IMR-90 (cell line): Measurements from ENCODE around the gene RHOF. TPM values are rescaled to one million over a fixed set of nuclear protein-coding genes. Genes with fewer than 3 reads are reported as not detected.

Experiments used
- ATAC-seq: fragments of 200-7000 bp; cut with Tn5 transposase; 2 replicates; pipeline ENCODE4 v1.9.1; 2020; ENCODE audit warnings: low read depth, mild to moderate bottlenecking, moderate library complexity
- BruUV-seq: library from RNA; stranded (reverse); fragments of 400-500 nt; replicated peaks from 2 replicates; lab custom pipeline; 2021; lab: Mats Ljungman, UMichigan
- CTCF ChIA-PET: fragments of 300-600 bp; formaldehyde crosslinking; extraction: SDS; loops from one replicate; lab custom pipeline; 2021; ENCODE audit warnings: antibody characterized with exemption; lab: Yijun Ruan, JAX
- POLR2A ChIA-PET: fragments of 300-600 bp; sonication (Branson Sonifier 250); formaldehyde crosslinking; loops from one replicate; lab custom pipeline; 2022; ENCODE audit warnings: antibody characterized with exemption; ENCODE audit not compliant: unreplicated experiment; lab: Charles Lee
- DNase-seq: peaks from one replicate; pipeline ENCODE4 v3.0.0; 2013
- H2AFZ ChIP-seq: replicated peaks from 2 replicates; pipeline ENCODE3; 2013; ENCODE audit warnings: low read length, mild to moderate bottlenecking; ENCODE audit not compliant: poor library complexity
- H2AK5ac ChIP-seq: 2 replicates; pipeline ENCODE4 v1.6.1; 2013; ENCODE audit warnings: low read depth, low read length, inconsistent platforms
- H2AK9ac ChIP-seq: replicated peaks from 2 replicates; pipeline ENCODE3; 2013; ENCODE audit warnings: mild to moderate bottlenecking, low read depth, low read length, moderate library complexity; ENCODE audit not compliant: poor library complexity
- H2BK120ac ChIP-seq: 2 replicates; pipeline ENCODE4 v1.6.1; 2013; ENCODE audit warnings: low read depth, low read length, inconsistent platforms
- H2BK15ac ChIP-seq: 3 replicates; pipeline ENCODE4 v1.6.1; 2013; ENCODE audit warnings: low read depth, low read length, inconsistent platforms
- H2BK20ac ChIP-seq: 2 replicates; pipeline ENCODE4 v1.6.1; 2013; ENCODE audit warnings: low read depth, mild to moderate bottlenecking, inconsistent platforms, low read length, moderate library complexity
- H2BK5ac ChIP-seq: 2 replicates; pipeline ENCODE4 v1.6.1; 2013; ENCODE audit warnings: mild to moderate bottlenecking, low read depth, low read length, inconsistent platforms; ENCODE audit not compliant: poor library complexity, severe bottlenecking
- H3K14ac ChIP-seq: replicated peaks from 2 replicates; pipeline ENCODE4 v1.6.1; 2013; ENCODE audit warnings: low read depth, low read length, inconsistent platforms
- H3K18ac ChIP-seq: 2 replicates; pipeline ENCODE4 v1.6.1; 2013; ENCODE audit warnings: low read depth, low read length, control low read depth
- H3K23ac ChIP-seq: 2 replicates; pipeline ENCODE4 v1.6.1; 2013; ENCODE audit warnings: low read depth, low read length, inconsistent platforms
- H3K27ac ChIP-seq: 2 replicates; pipeline ENCODE4 v1.5.1; 2013; ENCODE audit warnings: mild to moderate bottlenecking, control low read depth, low read length; ENCODE audit not compliant: insufficient read depth
- H3K27me3 ChIP-seq: 2 replicates; pipeline ENCODE4 v1.6.1; 2013; ENCODE audit warnings: low read length; ENCODE audit not compliant: control insufficient read depth, insufficient read depth
- H3K36me3 ChIP-seq: 2 replicates; pipeline ENCODE4 v1.6.1; 2013; ENCODE audit warnings: low read length, mixed read lengths; ENCODE audit not compliant: control insufficient read depth, insufficient read depth
- H3K4ac ChIP-seq: 2 replicates; pipeline ENCODE4 v1.6.1; 2013; ENCODE audit warnings: low read depth, low read length, inconsistent platforms
- H3K4me1 ChIP-seq: 2 replicates; pipeline ENCODE4 v1.6.1; 2013; ENCODE audit warnings: low read length, mixed read lengths; ENCODE audit not compliant: control insufficient read depth, insufficient read depth
- H3K4me2 ChIP-seq: 2 replicates; pipeline ENCODE4 v1.6.1; 2013; ENCODE audit warnings: low read depth, mild to moderate bottlenecking, control low read depth, low read length, moderate library complexity
- H3K4me3 ChIP-seq: 2 replicates; pipeline ENCODE4 v1.5.1; 2013; ENCODE audit warnings: low read depth, mild to moderate bottlenecking, control low read depth, low read length, moderate library complexity; ENCODE audit not compliant: insufficient read depth
- H3K56ac ChIP-seq: 2 replicates; pipeline ENCODE4 v1.6.1; 2013; ENCODE audit warnings: low read length, inconsistent platforms; ENCODE audit not compliant: insufficient read depth; ENCODE audit errors: extremely low read depth
- H3K79me1 ChIP-seq, 2 experiments: 2 replicates each; pipeline ENCODE4 v1.6.1; 2013; ENCODE audit warnings: low read length in 2 of 2, inconsistent platforms in 1 of 2, low read depth in 1 of 2
- H3K9ac ChIP-seq: 2 replicates; pipeline ENCODE4 v1.6.1; 2013; ENCODE audit warnings: low read depth, low read length, control low read depth
- H3K9me1 ChIP-seq: 2 replicates; pipeline ENCODE4 v1.6.1; 2013; ENCODE audit warnings: low read length, inconsistent platforms; ENCODE audit not compliant: insufficient read depth
- H3K9me3 ChIP-seq: 2 replicates; pipeline ENCODE4 v1.6.1; 2013; ENCODE audit warnings: low read length; ENCODE audit not compliant: control insufficient read depth, insufficient read depth
- H4K20me1 ChIP-seq: 2 replicates; pipeline ENCODE4 v1.6.1; 2013; ENCODE audit warnings: low read length, inconsistent platforms; ENCODE audit not compliant: insufficient read depth
- H4K5ac ChIP-seq: 2 replicates; pipeline ENCODE4 v1.6.1; 2013; ENCODE audit warnings: mild to moderate bottlenecking, low read depth, low read length, control low read depth
- H4K8ac ChIP-seq, 2 experiments: 2 replicates each; pipeline ENCODE4 v1.6.1; 2013; ENCODE audit warnings: low read depth in 2 of 2, low read length in 2 of 2, control low read depth in 1 of 2, inconsistent platforms in 1 of 2
- H4K91ac ChIP-seq: 2 replicates; pipeline ENCODE4 v1.6.1; 2013; ENCODE audit warnings: low read depth, low read length, inconsistent platforms; ENCODE audit not compliant: insufficient read depth
- CHD1 ChIP-seq: IDR thresholded peaks from 2 replicates; pipeline ENCODE4 v1.6.1; 2012; ENCODE audit warnings: low read depth, low read length, improper control_type of control experiment
- CTCF ChIP-seq: conservative IDR thresholded peaks from 2 replicates; pipeline ENCODE4 v1.5.1; 2012; ENCODE audit warnings: mild to moderate bottlenecking, low read depth, low read length, improper control_type of control experiment
- FOS ChIP-seq: fragments of 150-350 bp; IDR thresholded peaks from 2 replicates; pipeline ENCODE4 v1.6.1; 2016; ENCODE audit warnings: low read depth, low read length
- MAFK ChIP-seq: IDR thresholded peaks from 2 replicates; pipeline ENCODE4 v1.6.1; 2012; ENCODE audit warnings: low read depth, low read length, improper control_type of control experiment
- NFE2L2 ChIP-seq: fragments of 150-350 bp; IDR thresholded peaks from 2 replicates; pipeline ENCODE4 v1.6.1; 2016; ENCODE audit warnings: low read depth, mild to moderate bottlenecking, low read length
- POLR2A ChIP-seq: IDR thresholded peaks from 2 replicates; pipeline ENCODE4 v1.6.1; 2012; ENCODE audit warnings: mild to moderate bottlenecking, low read depth, low read length
- RAD21 ChIP-seq: IDR thresholded peaks from 2 replicates; pipeline ENCODE4 v1.6.1; 2012; ENCODE audit warnings: low read length, improper control_type of control experiment
- RFX5 ChIP-seq: IDR thresholded peaks from 2 replicates; pipeline ENCODE4 v1.8.0; 2012; ENCODE audit warnings: low read depth, mild to moderate bottlenecking, low read length, moderate library complexity
- SMC3 ChIP-seq: fragments of 150-350 bp; IDR thresholded peaks from 2 replicates; pipeline ENCODE4 v1.6.1; 2016; ENCODE audit warnings: low read depth, mild to moderate bottlenecking, antibody characterized with exemption, low read length, moderate library complexity
- WGBS, 2 experiments: methylation state at CpG; one replicate each; pipeline versions ENCODE4 v1.1.5 to v1.1.7; 2013; ENCODE audit warnings: missing lambda C conversion rate in 2 of 2; ENCODE audit not compliant: insufficient read length in 1 of 2; ENCODE audit errors: extremely low coverage in 2 of 2; 5-methylcytosine and 5-hydroxymethylcytosine counted together
- dilution Hi-C: fragments of 300-500 bp; cut with HindIII; formaldehyde crosslinking; loops from one replicate; pipeline ENCODE4 v1.14.3; 2018; ENCODE audit warnings: low sequenced_read_pairs; ENCODE audit not compliant: unreplicated experiment
- in situ Hi-C: fragments of 300-500 bp; cut with MboI; formaldehyde crosslinking; loops from 3 replicates; pipeline ENCODE4 v1.14.3; 2019; ENCODE audit warnings: low sequenced_read_pairs, inconsistent platforms, mixed read lengths
- intact Hi-C: fragments of 100-400 bp; cut with micrococcal nuclease; formaldehyde crosslinking; loops from 2 replicates; pipeline ENCODE4 v1.10.0; 2022
- polyA plus RNA-seq, 3 experiments: library from polyadenylated mRNA; depleted of rRNA; stranded (reverse); fragments of >200 nt; gene quantifications; 2 replicates each; pipeline ENCODE4 v1.2.3, GENCODE V29; 2012; ENCODE audit warnings: low replicate concordance in 1 of 3
- total RNA-seq: library from RNA; depleted of rRNA; stranded (reverse); fragments of >200 nt; gene quantifications from 2 replicates; pipeline ENCODE4 v1.2.3, GENCODE V29; 2012

RHOF gene
- total and polyA plus RNA-seq, 2 of the 4 experiments (the other 2 are of a cell fraction) = 3.0 to 5.1 TPM

GRCh38 chr12:121765573-121765972, 27.9 kb downstream of the RHOF start (continued):
- TF ChIP-seq FOS = peak; percentile 98

GRCh38 chr12:121764808-121765207, 28.7 kb downstream of the RHOF start:
- no peak overlapping the region; the same call in 1 of the 2 replicates for H2BK120ac ChIP-seq
- H3K79me1 ChIP-seq = peaks cover 0 to 23% of the 10 kb centered on the region in 2 experiments; a peak in 2 of 4 replicates
- no peak overlapping the region for H3K56ac ChIP-seq
- H2BK20ac ChIP-seq = peak overlapping the region; percentile 73; the same call in 1 of the 2 replicates
- H3K4me1 ChIP-seq = peaks cover 30% of the 10 kb centered on the region
- no peak overlapping the region for H2AFZ ChIP-seq
- in situ Hi-C loops = no loop called here
- intact Hi-C loops = loop anchor here (5.0 kb wide), 1 partner anchor 53 kb away; the partner anchor contains the start of gene TMEM120B
- H3K4ac ChIP-seq = peak overlapping the region; percentile 56; the same call in 1 of the 2 replicates
- H3K27me3 ChIP-seq = no peaks in the 10 kb centered on the region
- H3K27ac ChIP-seq = no peak overlapping the region
- no peak for DNase-seq
- no peak overlapping the region for H3K4me2 ChIP-seq
- no peaks in the 10 kb centered on the region for H3K9me3 ChIP-seq
- no peak overlapping the region for H3K18ac ChIP-seq
- no peak overlapping the region for H4K5ac ChIP-seq
- no TSS peak for BruUV-seq
- H4K20me1 ChIP-seq = no peaks in the 10 kb centered on the region; the same call in 1 of the 2 replicates
- H4K91ac ChIP-seq = no peak overlapping the region
- H3K36me3 ChIP-seq = peaks cover 2% of the 10 kb centered on the region; the same call in 1 of the 2 replicates
- ChIA-PET POLR2A (no interaction called here), CTCF (interaction anchor here (1.2 kb wide), 1 partner anchor 52 kb away, joined by 6 read pairs; the partner anchor contains the start of gene TMEM120B)
- H3K9me1 ChIP-seq = peaks cover 25% of the 10 kb centered on the region
- peak overlapping the region; percentile 70 for H2AK9ac ChIP-seq
- no peak overlapping the region for H3K23ac ChIP-seq
- no peak overlapping the region for H2BK15ac ChIP-seq
- no CpG with 5 or more reads among the region's 3 CpGs for whole genome bisulfite sequencing, 2 experiments
- H4K8ac ChIP-seq = 0 out of 4 replicates have a peak overlapping the region, but pooled peaks of 1 of the 2 experiments have one; percentile 12
- no peak for ATAC-seq
- H2BK5ac ChIP-seq = no peak overlapping the region
- no peak overlapping the region for H3K9ac ChIP-seq
- peak overlapping the region; percentile 58; the same call in 1 of the 2 replicates for H3K14ac ChIP-seq
- dilution Hi-C loops = no loop called here
- no peak for TF ChIP-seq RAD21
- TF ChIP-seq MAFK = no peak
- TF ChIP-seq SMC3 = no peak
- TF ChIP-seq FOS = no peak
- TF ChIP-seq NFE2L2 = no peak
- TF ChIP-seq CHD1 = no peak
- no peak for TF ChIP-seq POLR2A
- no peak for TF ChIP-seq CTCF
- TF ChIP-seq RFX5 = no peak
- peak overlapping the region; percentile 50 for H2AK5ac ChIP-seq
- H3K4me3 ChIP-seq = no peak overlapping the region
